A673 (cell line): ENCODE data around the gene RNF8. TPM values are rescaled to one million over a fixed set of nuclear protein-coding genes. Genes with fewer than 3 reads are reported as not detected.
"Not testable (repeated sequence)": the region's sequence is repeated elsewhere in the genome, so short reads cannot be mapped to it uniquely, and the experiment has no call there.

ENCODE experiments used
- BruUV-seq: library from RNA; stranded (reverse); fragments of 400-500 nt; replicated peaks from 2 replicates; lab custom pipeline; 2021; lab: Mats Ljungman, UMichigan
- CTCF ChIA-PET: fragments of 300-600 bp; sonication (Branson Sonifier 250); formaldehyde crosslinking; loops from one replicate; lab custom pipeline; 2022; ENCODE audit warnings: antibody characterized with exemption; lab: Charles Lee
- POLR2A ChIA-PET: fragments of 300-600 bp; sonication (Branson Sonifier 250); formaldehyde crosslinking; loops from one replicate; lab custom pipeline; 2022; ENCODE audit warnings: antibody characterized with exemption; ENCODE audit not compliant: low non-redundant PET; lab: Charles Lee
- DNase-seq: peaks from one replicate; pipeline ENCODE4 v3.0.0-alpha.2; 2015; ENCODE audit warnings: low spot score
- H3K27ac ChIP-seq: fragments of 200-600 bp; sonication (generic); 2 replicates; pipeline ENCODE4 v1.5.1; 2016; ENCODE audit warnings: mixed run types, low read depth, mild to moderate bottlenecking, mixed read lengths, antibody characterized with exemption, low read length; ENCODE audit not compliant: poor library complexity, severe bottlenecking
- H3K27me3 ChIP-seq: fragments of 200-600 bp; sonication (generic); replicated peaks from 2 replicates; pipeline ENCODE4 v1.6.1; 2017; ENCODE audit warnings: mixed run types, low read depth, mild to moderate bottlenecking, mixed read lengths, antibody characterized with exemption, low read length; ENCODE audit not compliant: insufficient read depth, poor library complexity
- H3K36me3 ChIP-seq: fragments of 200-600 bp; sonication (generic); 2 replicates; pipeline ENCODE4 v1.6.1; 2016; ENCODE audit warnings: mixed run types, mild to moderate bottlenecking, mixed read lengths, antibody characterized with exemption, low read length; ENCODE audit not compliant: insufficient read depth, poor library complexity, severe bottlenecking
- H3K4me1 ChIP-seq: fragments of 200-600 bp; sonication (generic); 2 replicates; pipeline ENCODE4 v1.6.1; 2017; ENCODE audit warnings: mixed run types, mild to moderate bottlenecking, mixed read lengths, antibody characterized with exemption, low read length; ENCODE audit not compliant: insufficient read depth, poor library complexity, severe bottlenecking
- H3K4me3 ChIP-seq: fragments of 200-600 bp; sonication (generic); 2 replicates; pipeline ENCODE4 v1.5.1; 2016; ENCODE audit warnings: low read depth, mixed run types, mild to moderate bottlenecking, mixed read lengths, low read length; ENCODE audit not compliant: poor library complexity, severe bottlenecking
- H3K9me3 ChIP-seq: fragments of 200-600 bp; sonication (generic); 2 replicates; pipeline ENCODE4 v1.6.1; 2016; ENCODE audit warnings: mixed run types, low read depth, mild to moderate bottlenecking, mixed read lengths, antibody characterized with exemption, low read length; ENCODE audit not compliant: poor library complexity, severe bottlenecking
- CTCF ChIP-seq: fragments of 300-800, 200-600 bp; sonication (generic); conservative IDR thresholded peaks from 2 replicates; pipeline ENCODE4 v1.5.1; 2017; ENCODE audit warnings: low read depth, mild to moderate bottlenecking, antibody characterized with exemption, low read length, moderate library complexity, mixed read lengths
- EZH2 ChIP-seq: fragments of 200-600 bp; sonication (generic); IDR thresholded peaks from 2 replicates; pipeline ENCODE4 v1.6.1; 2017; ENCODE audit warnings: borderline replicate concordance, low read depth, mild to moderate bottlenecking, mixed read lengths, antibody characterized with exemption, low read length; ENCODE audit not compliant: poor library complexity, severe bottlenecking
- intact Hi-C: fragments of 100-400 bp; cut with micrococcal nuclease; formaldehyde crosslinking; loops from one replicate; pipeline ENCODE4 v1.10.0; 2022; ENCODE audit not compliant: unreplicated experiment
- total RNA-seq: library from RNA; stranded (reverse); gene quantifications from 2 replicates; pipeline ENCODE4 v1.2.3, GENCODE V29; 2021

The RNF8 gene
- total RNA-seq, 1 experiment from 2014 or later: 25.6 TPM

DNA sequence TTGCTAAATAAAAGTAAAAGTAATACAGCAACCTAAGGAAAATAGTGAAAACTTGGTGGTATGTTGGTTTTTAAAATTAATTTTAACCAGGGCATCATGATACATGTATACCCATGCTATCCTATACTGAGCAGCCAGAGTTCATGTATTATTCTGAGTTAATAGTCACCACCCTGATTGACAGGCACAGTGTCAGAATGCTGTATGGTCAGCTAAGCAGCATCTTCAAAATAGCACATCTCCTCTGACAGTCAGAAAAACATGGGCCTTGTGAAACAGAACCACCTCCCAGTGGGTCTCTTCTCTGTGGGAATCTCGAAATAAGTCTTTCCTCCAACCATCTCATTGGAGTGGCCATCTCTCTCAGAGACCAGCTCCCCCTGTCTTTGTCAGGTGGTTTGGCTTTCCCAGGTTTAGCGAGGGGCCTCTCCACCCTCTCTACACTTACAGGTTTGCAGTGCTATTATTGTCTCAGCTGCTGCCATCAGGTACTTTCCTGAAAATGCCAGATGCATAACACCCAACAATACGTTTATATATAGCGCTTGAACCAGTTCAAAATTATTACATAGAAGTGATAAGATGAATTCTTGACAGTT lies 47.1 kb upstream of the RNF8 start:
- no peak overlapping the region for H3K27ac ChIP-seq
- ChIA-PET CTCF (no interaction called here), POLR2A (no interaction called here)
- no peaks in the 10 kb centered on the region for H3K27me3 ChIP-seq
- H3K36me3 ChIP-seq: no peaks in the 10 kb centered on the region
- TF ChIP-seq EZH2 (no peak), CTCF (no peak)
- H3K9me3 ChIP-seq: no peaks in the 10 kb centered on the region
- DNase-seq: no peak
- no peaks in the 10 kb centered on the region for H3K4me1 ChIP-seq
- no peak overlapping the region for H3K4me3 ChIP-seq
- no TSS peak for BruUV-seq
- intact Hi-C loops: no loop called here

- BruUV-seq, intact Hi-C loops, CTCF ChIA-PET: not testable (repeated sequence)
Observed at GRCh38 chr6:37307484-37307883, 46.3 kb upstream of the RNF8 start.

DNA sequence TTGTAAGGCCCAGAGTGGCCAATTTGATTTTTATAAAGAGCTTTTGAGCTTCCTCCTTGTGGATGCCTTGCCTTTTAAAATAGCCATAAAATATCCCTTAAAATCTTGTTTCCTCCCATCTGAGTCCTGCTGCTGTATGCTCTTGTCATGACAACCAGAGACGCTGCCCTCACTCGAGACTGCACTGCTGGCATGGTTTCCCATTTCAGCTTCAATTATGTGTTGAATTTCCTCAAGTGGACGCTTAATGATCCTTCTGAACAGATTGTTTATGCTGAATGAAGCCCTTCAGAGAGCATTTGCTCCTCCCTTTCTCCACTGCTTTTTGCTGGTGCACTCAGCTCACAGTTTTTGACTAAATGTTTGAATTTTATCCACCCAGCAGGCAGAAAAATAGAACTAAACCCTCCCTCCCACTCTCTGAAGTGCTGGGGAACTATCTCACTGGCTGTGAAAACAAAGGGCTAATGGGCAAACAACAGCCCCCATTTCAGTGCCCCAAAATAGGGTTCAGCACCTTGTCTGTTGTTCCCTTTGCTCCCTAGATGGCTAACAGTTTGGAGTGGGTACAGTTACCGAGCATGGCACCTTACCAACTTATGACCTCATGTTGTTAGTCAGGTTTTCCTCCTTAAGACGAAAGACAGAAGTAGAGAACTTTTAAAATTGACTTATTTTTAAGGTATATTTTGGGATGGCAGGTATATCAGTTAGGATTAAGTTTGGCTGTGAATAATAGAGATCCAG lies 45.5 kb upstream of the RNF8 start:
- TF ChIP-seq CTCF (no peak), EZH2 (no peak)
- DNase-seq: no peak
- CTCF ChIA-PET: no interaction called here
- intact Hi-C loops: no loop called here
- H3K27me3 ChIP-seq: no peaks in the 10 kb centered on the region
- POLR2A ChIA-PET: interaction anchor here (0.6 kb wide), 1 partner anchor 51 kb away, joined by 3 read pairs; the partner anchor contains the start of gene TBC1D22B
- no peaks in the 10 kb centered on the region for H3K4me1 ChIP-seq
- no peak overlapping the region for H3K4me3 ChIP-seq
- no peaks in the 10 kb centered on the region for H3K36me3 ChIP-seq
- BruUV-seq: no TSS peak
- no peak overlapping the region for H3K27ac ChIP-seq
- H3K9me3 ChIP-seq: no peaks in the 10 kb centered on the region

More at GRCh38 chr6:37307484-37307883, 46.3 kb upstream of the RNF8 start:
- H3K4me1 ChIP-seq, H3K4me3 ChIP-seq, H3K27ac ChIP-seq, DNase-seq, POLR2A ChIA-PET, H3K36me3 ChIP-seq, H3K9me3 ChIP-seq, H3K27me3 ChIP-seq: not testable (repeated sequence)
